Choroid plexus epithelial cell (primary cell): Measurements from ENCODE around the gene BMP8B.
A peak's percentile ranks its signal among the peaks of the same experiment; 100 is the strongest.
"Not testable (repeated sequence)": the region's sequence is repeated elsewhere in the genome, so short reads cannot be mapped to it uniquely, and the experiment has no call there.

Experiments
- DNase-seq: peaks from one replicate; pipeline ENCODE4 v3.0.0-alpha.2; 2010; ENCODE audit warnings: low read depth
- H3K4me3 ChIP-seq: 2 replicates; pipeline ENCODE4 v1.5.1; 2011; ENCODE audit warnings: low read depth, mild to moderate bottlenecking, control low read depth, low read length, moderate library complexity
- CTCF ChIP-seq: conservative IDR thresholded peaks from 2 replicates; pipeline ENCODE4 v1.5.1; 2011; ENCODE audit warnings: low read depth, mild to moderate bottlenecking, control low read depth, inconsistent platforms, low read length, moderate library complexity

BMP8B gene

GRCh38 chr1:39795651-39796050 lies 7.0 kb upstream of the BMP8B start:
- DNase-seq: no peak
- TF ChIP-seq CTCF: no peak
- no peak overlapping the region for H3K4me3 ChIP-seq

DNA sequence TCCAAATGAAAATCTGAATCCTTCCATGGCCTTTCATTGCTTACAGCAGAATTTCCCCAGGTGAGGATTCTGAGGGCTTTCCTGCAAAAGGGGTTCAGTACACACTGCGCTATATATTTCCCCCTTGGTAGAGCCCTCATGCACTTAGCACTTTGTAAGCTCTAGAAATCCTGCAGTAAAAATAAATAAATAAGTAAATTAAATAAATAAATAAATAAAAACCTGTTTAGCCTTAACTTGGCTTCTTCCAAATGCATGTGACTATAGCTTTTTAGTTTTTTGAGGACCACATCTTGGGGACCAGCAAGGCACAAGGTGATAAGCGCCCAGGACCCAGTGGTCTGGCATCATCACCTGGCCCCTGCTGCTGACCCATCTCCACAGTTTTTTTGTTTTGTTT lies 3.2 kb upstream of the BMP8B start:
- TF ChIP-seq CTCF: no peak
- H3K4me3 ChIP-seq: no peak overlapping the region
- no peak for DNase-seq

- TF ChIP-seq CTCF: no peak
- no peak overlapping the region for H3K4me3 ChIP-seq
- DNase-seq: no peak
Measured at GRCh38 chr1:39789571-39790110, 976 bp upstream of the BMP8B start.

- no peak for TF ChIP-seq CTCF
- peak overlapping the region; percentile 29 for H3K4me3 ChIP-seq
- DNase-seq: no peak
Measured at GRCh38 chr1:39788426-39788757, 273 bp downstream of the BMP8B start.

GRCh38 chr1:39787964-39788363 lies 701 bp downstream of the BMP8B start:
- not testable (repeated sequence) for DNase-seq, H3K4me3 ChIP-seq

GRCh38 chr1:39787468-39787867 lies 1.2 kb downstream of the BMP8B start:
- no peak overlapping the region for H3K4me3 ChIP-seq
- no peak for TF ChIP-seq CTCF
- no peak for DNase-seq

DNA sequence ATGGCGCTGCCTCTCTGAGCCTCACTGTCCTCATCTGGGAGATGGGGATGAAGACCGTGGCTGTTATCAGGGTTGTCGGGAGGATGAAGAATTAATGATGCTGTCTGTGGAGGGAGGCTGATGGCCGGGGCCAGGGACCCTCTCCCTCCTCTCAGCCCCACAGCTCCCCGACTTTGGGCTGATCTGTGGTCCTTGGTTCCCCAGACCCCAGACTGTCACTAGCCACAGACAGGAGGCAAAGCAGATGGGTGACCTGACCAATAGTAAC lies 1.6 kb downstream of the BMP8B start:
- not testable (repeated sequence) for H3K4me3 ChIP-seq, DNase-seq

DNA sequence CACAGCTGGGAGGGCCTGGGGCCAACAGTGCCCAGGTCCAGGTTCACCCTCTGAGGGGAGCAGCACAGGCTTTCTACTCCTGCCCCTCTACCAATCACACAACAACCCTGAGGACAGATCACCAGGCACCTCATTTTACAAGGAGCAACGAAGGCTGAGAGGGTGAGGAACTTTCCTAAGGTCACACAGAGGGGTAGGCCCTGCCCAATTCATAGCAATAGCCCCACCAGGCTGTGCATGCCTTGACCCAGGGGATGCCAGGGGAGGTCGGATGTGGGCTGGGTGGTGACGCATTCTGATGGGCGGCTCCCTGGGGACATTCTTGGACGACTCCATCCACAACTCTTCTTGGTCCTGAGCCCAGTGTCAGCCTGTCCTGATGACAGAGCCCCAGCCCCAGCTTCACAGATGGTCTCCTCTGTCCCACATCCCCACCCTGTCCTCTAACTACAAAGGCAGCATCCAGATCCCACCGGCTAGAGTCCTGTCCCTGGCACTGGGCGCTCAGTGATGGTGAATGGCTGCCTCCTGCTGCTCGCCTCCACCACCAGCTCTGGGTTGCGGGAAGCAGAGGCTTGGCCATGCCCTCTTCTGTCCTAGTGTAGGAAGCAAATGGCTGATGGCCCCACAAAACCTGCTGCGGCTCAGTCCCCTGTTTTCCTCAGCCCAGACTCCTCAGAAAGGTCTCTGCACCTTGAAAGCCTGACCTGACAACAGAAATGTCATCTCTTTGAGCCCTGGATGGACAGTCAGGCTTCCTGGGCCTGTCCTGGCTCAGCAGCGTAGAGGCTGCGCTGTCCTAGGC lies 2.2 kb downstream of the BMP8B start:
- not testable (repeated sequence) for H3K4me3 ChIP-seq

DNA sequence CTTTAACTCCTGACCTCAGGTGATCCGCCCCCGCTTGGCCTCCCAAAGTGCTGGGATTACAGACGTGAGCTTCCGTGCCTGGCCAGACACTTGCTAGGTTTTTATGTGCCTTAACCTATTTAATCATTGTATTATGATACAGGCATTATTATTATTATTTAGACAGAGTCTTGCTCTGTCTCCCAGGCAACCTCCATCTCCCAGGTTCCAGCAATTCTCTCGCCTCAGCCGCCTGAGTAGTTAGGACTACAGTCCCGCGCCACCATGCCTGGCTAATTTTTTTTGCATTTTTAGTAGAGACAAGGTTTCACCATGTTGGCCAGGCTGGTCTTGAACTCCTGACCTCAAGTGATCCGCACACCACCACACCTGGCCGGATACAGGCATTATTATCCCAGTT lies 6.0 kb downstream of the BMP8B start:
- DNase-seq, H3K4me3 ChIP-seq: not testable (repeated sequence)

More for the DNA sequence above, 2.2 kb downstream of the BMP8B start:
- not testable (repeated sequence) for DNase-seq
